G401.6 (cell line): Measurements from ENCODE around the gene SLC30A5.

ENCODE experiments used
- FAIRE-seq: peaks from 2 replicates; lab custom pipeline; 2012; peaks lifted over from hg19 to GRCh38; lab: Jason Lieb, UNC

Gene SLC30A5

GRCh38 chr5:69167929-69168328 lies 74.1 kb downstream of the SLC30A5 start:
- FAIRE-seq, result no peak

GRCh38 chr5:69170495-69170894 lies 76.7 kb downstream of the SLC30A5 start:
- no peak for FAIRE-seq

- no peak for FAIRE-seq
Observed at GRCh38 chr5:69170969-69171368, 77.2 kb downstream of the SLC30A5 start.
